Upper lobe of left lung (tissue), 4 donors: ENCODE results near the gene COL8A1.

Experiments
- CTCF ChIP-seq, 6 experiments: fragments of 450-650 bp in 4 of 6; fragments of 200-600 bp in 2 of 6; sonication (generic) in 2 of 6; IDR thresholded peaks; one replicate each; pipeline ENCODE4 v1.5.1; 2016 to 2019; ENCODE audit warnings: antibody characterized with exemption in 6 of 6
- POLR2A ChIP-seq, 4 donors: fragments of 450-650 bp; IDR thresholded peaks; one replicate each; pipeline ENCODE4 v1.5.1; 2016 to 2017; ENCODE audit warnings: antibody characterized with exemption in 4 of 4, mild to moderate bottlenecking in 2 of 4
- POLR2AphosphoS5 ChIP-seq, 2 donors: sonication (generic); formaldehyde crosslinking; IDR thresholded peaks; one replicate each; pipeline ENCODE4 v1.5.1; 2017; ENCODE audit warnings: antibody characterized with exemption in 2 of 2

DNA sequence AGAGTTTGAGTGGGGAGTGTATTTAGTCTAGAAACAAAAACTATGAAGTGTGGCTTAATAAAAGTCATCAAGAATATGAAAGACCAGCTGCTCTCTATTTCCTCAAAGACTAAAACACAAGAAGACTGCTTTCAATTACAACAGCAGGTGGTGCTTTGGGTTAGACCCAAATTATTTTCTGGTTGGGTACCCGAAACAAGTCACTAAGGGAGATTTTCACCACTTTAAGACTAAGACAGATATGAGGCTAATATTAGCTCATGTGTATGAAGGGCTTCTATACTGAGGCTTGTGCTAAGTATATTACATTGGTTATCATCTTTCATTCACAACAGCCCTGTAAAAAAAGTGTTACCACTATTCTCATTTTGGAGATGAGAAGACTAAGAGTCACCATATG is 43.1 kb downstream of the COL8A1 start:
- TF ChIP-seq POLR2AphosphoS5 (IDR thresholded peaks at IDR 0.05) (no peak), CTCF (IDR thresholded peaks at IDR 0.05) (no peak), POLR2A (IDR thresholded peaks at IDR 0.05) (no peak)
